ENCODE measurements around the gene PRKAR2A.
"Not testable (repeated sequence)": the region's sequence is repeated elsewhere in the genome, so short reads cannot be mapped to it uniquely, and the experiment has no call there.

- not testable (repeated sequence) for TF ChIP-seq POLR2A, CTCF (IDR thresholded peaks at IDR 0.05)
These were observed 113.1 kb downstream of the PRKAR2A start for GRCh38 chr3:48734541-48734940.
